GM23248 (cell line): ENCODE results near the gene ZNF536.

ENCODE experiments used
- EZH2 ChIP-seq: fragments of 200-600 bp; sonication (generic); IDR thresholded peaks from 2 replicates; pipeline ENCODE4 v1.6.1; 2018; ENCODE audit warnings: antibody characterized with exemption, mild to moderate bottlenecking; ENCODE audit not compliant: insufficient read depth, poor library complexity, severe bottlenecking
- EZH2phosphoT487 ChIP-seq: fragments of 200-600 bp; sonication (generic); IDR thresholded peaks from 2 replicates; pipeline ENCODE4 v1.6.1; 2018; ENCODE audit warnings: antibody characterized with exemption, moderate library complexity, mild to moderate bottlenecking, low read depth; ENCODE audit not compliant: insufficient read depth

- TF ChIP-seq EZH2phosphoT487 (no peak), EZH2 (no peak)
Measured at GRCh38 chr19:30520735-30521479, 148.7 kb downstream of the ZNF536 start.
